ENCODE measurements around the gene MGA.
"Not testable (repeated sequence)": the region's sequence is repeated elsewhere in the genome, so short reads cannot be mapped to it uniquely, and the experiment has no call there.

The MGA gene

GRCh38 chr15:41713047-41713446, 52.8 kb downstream of the MGA start:
- no peak for TF ChIP-seq POLR2A (IDR thresholded peaks at IDR 0.05; ENCODE audit: low read length)
- TF ChIP-seq GATA1 (IDR thresholded peaks at IDR 0.05; ENCODE audit: low read depth, low read length), result no peak

GRCh38 chr15:41714291-41714690, 54.1 kb downstream of the MGA start:
- no peak for DNase-seq
- no peak for TF ChIP-seq GATA1 (IDR thresholded peaks at IDR 0.05; ENCODE audit: low read depth, low read length)
- TF ChIP-seq POLR2A (IDR thresholded peaks at IDR 0.05; ENCODE audit: low read length), result no peak

More at GRCh38 chr15:41713047-41713446, 52.8 kb downstream of the MGA start:
- no peak for DNase-seq

GRCh38 chr15:41716864-41717263, 56.7 kb downstream of the MGA start:
- no peak for DNase-seq
- TF ChIP-seq GATA1 (IDR thresholded peaks at IDR 0.05; ENCODE audit: low read depth, low read length) (no peak), POLR2A (IDR thresholded peaks at IDR 0.05; ENCODE audit: low read length) (no peak)

DNA sequence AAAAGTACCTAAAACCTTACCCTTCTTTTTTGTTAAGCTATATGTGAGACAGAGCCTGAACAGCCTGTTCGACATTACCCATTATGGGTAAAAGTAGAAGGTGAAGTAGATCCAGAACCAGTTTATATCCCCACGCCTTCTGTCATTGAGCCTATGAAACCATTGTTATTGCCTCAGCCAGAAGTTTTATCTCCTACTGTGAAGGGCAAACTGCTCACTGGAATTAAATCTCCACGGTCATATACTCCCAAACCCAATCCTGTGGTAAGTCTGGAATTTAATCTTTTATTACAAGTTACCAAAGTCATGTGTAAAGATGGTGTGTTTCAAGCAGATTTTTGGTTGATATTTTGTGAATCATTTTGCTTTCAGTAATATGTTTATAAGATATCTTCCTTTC, 66.9 kb downstream of the MGA start:
- DNase-seq, result no peak
- TF ChIP-seq POLR2A (IDR thresholded peaks at IDR 0.05; ENCODE audit: low read length) (no peak), GATA1 (IDR thresholded peaks at IDR 0.05; ENCODE audit: low read depth, low read length) (no peak)

GRCh38 chr15:41728061-41728460, 67.9 kb downstream of the MGA start:
- DNase-seq, result not testable (repeated sequence)

- DNase-seq, result no peak
- TF ChIP-seq POLR2A (IDR thresholded peaks at IDR 0.05; ENCODE audit: low read length) (no peak), GATA1 (IDR thresholded peaks at IDR 0.05; ENCODE audit: low read depth, low read length) (no peak)
Measured at GRCh38 chr15:41730543-41730942, 70.3 kb downstream of the MGA start.

GRCh38 chr15:41732483-41732882, 72.3 kb downstream of the MGA start:
- TF ChIP-seq POLR2A (IDR thresholded peaks at IDR 0.05; ENCODE audit: low read length), result no peak
- TF ChIP-seq GATA1 (IDR thresholded peaks at IDR 0.05; ENCODE audit: low read depth, low read length), result no peak
- no peak for DNase-seq

- DNase-seq, result no peak
- TF ChIP-seq GATA1 (IDR thresholded peaks at IDR 0.05; ENCODE audit: low read depth, low read length) (no peak), POLR2A (IDR thresholded peaks at IDR 0.05; ENCODE audit: low read length) (no peak)
Measured at GRCh38 chr15:41734079-41734478, 73.9 kb downstream of the MGA start.

DNA sequence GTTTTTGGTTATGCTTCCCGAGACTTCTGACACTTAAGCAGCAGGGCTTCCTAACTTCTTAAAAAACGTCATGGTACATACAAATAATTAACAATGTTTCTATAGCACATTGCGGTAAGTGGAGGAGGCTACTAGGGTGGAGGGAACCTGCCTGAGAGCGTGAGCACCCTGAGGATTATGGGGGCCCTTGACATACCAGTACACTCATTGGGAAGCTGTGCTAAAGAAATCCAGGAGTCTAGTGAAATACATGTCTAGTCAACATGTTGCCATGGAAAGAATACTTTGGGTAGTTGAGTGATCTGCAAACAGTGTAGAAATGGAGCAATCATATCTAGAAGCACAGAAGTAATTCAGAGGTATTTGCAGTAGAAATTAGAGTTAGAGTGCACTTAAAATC, 74.8 kb downstream of the MGA start:
- DNase-seq, result no peak
- no peak for TF ChIP-seq GATA1 (IDR thresholded peaks at IDR 0.05; ENCODE audit: low read depth, low read length)
- no peak for TF ChIP-seq POLR2A (IDR thresholded peaks at IDR 0.05; ENCODE audit: low read length)

DNA sequence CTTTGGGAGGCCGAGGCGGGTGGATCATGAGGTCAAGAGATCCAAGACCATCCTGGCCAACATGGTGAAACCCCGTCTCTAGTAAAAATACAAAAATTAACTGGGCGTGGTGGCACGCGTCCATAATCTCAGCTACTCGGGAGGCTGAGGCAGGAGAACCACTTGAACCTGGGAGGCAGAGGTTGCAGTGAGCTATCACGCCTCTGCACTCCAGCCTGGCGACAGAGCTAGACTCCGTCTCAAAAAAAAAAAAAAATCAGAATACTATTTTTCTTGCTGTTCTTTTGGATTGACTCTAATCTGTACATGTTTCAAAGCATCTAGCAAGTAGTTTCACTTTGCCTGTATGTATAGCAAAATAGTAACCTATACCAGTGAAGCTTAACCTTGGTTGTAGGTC, 75.3 kb downstream of the MGA start:
- DNase-seq, result not testable (repeated sequence)

- no peak for TF ChIP-seq POLR2A (IDR thresholded peaks at IDR 0.05; ENCODE audit: low read length)
- no peak for DNase-seq
Measured at GRCh38 chr15:41746802-41747201, 86.6 kb downstream of the MGA start.

DNA sequence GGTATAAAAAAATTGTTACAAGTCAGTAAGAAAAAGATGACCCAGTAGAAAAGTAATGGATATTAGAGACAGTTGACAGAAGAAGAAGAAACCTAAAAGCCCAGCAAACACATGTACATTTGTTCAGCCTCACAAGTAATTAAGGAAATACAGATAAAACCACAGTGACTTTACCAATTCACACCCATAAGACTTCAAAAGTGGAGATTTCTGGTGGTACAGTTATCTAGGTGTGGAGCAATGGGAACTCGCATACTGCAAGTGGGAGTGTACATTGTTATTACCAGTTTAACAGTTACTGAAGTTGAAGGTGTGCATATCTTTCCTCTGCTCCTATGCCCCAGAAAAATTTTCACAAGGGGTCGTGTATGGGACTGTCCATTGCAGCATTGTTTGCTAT, 96.0 kb downstream of the MGA start:
- TF ChIP-seq POLR2A (IDR thresholded peaks at IDR 0.05; ENCODE audit: low read length), result no peak
- no peak for TF ChIP-seq GATA1 (IDR thresholded peaks at IDR 0.05; ENCODE audit: low read depth, low read length)

GRCh38 chr15:41772720-41773331, 112.6 kb downstream of the MGA start:
- TF ChIP-seq GATA1 (IDR thresholded peaks at IDR 0.05; ENCODE audit: low read depth, low read length) (no peak), POLR2A (IDR thresholded peaks at IDR 0.05; ENCODE audit: low read length) (no peak)
- DNase-seq, result peak; percentile 75 to 77

More for the DNA sequence above, 96.0 kb downstream of the MGA start:
- DNase-seq, result no peak

GRCh38 chr15:41773332-41773728, 113.1 kb downstream of the MGA start:
- TF ChIP-seq POLR2A (IDR thresholded peaks at IDR 0.05; ENCODE audit: low read length), result no peak
- no peak for DNase-seq

GRCh38 chr15:41773729-41774061, 113.5 kb downstream of the MGA start:
- TF ChIP-seq POLR2A (IDR thresholded peaks at IDR 0.05; ENCODE audit: low read length), result no peak
- no peak for TF ChIP-seq GATA1 (IDR thresholded peaks at IDR 0.05; ENCODE audit: low read depth, low read length)
- no peak for DNase-seq
